K562 (cell line): ENCODE data around the gene MGAT5. TPM values are rescaled to one million over a fixed set of nuclear protein-coding genes. Genes with fewer than 3 reads are reported as not detected.

ENCODE experiments used
- ATAC-seq: fragments of 200-7000 bp; cut with Tn5 transposase; 3 replicates; pipeline ENCODE4 v1.9.1; 2020; ENCODE audit warnings: moderate library complexity
- BruUV-seq: library from RNA; stranded (reverse); fragments of 400-500 nt; replicated peaks from 2 replicates; lab custom pipeline; 2021; lab: Mats Ljungman, UMichigan
- CTCF ChIA-PET: fragments of 300-600 bp; formaldehyde crosslinking; extraction: SDS; loops from one replicate; lab custom pipeline; 2021; ENCODE audit warnings: low intra/inter-chr PET ratio; lab: Yijun Ruan, JAX
- POLR2A ChIA-PET: fragments of 300-600, 350-650 bp; sonication (Branson Sonifier 250); formaldehyde crosslinking; extraction: SDS; loops from one replicate; lab custom pipeline; 2021; ENCODE audit warnings: antibody characterized with exemption, inconsistent platforms; lab: Yijun Ruan, JAX
- DNase-seq, 4 experiments: peaks; one replicate each; pipeline versions ENCODE4 v3.0.0 to v3.0.0-alpha.2; 2011 to 2018; ENCODE audit warnings: low spot score in 3 of 4, mixed read lengths in 3 of 4; ENCODE audit errors: extremely low read depth in 1 of 4
- FAIRE-seq: peaks from 2 replicates; lab custom pipeline; 2011; peaks lifted over from hg19 to GRCh38; lab: Jason Lieb, UNC
- H2AFZ ChIP-seq: 2 replicates; pipeline ENCODE4 v1.6.0; 2011; ENCODE audit warnings: low read depth, low read length, control low read depth, inconsistent platforms
- H3K27ac ChIP-seq: fragments of 200-600 bp; 3 replicates; pipeline ENCODE4 v1.8.0; 2011; ENCODE audit warnings: low read depth, mild to moderate bottlenecking, control low read depth, inconsistent platforms, low read length, moderate library complexity, mixed read lengths; ENCODE audit errors: extremely low read depth
- H3K27me3 ChIP-seq, 2 experiments: fragments of 300-600 bp in 1 of 2; 2 replicates in 1 of 2; 3 replicates in 1 of 2; pipeline versions ENCODE4 v1.6.0 to v1.8.0; 2011; ENCODE audit warnings: inconsistent platforms in 2 of 2, low read length in 2 of 2, mild to moderate bottlenecking in 1 of 2, mixed read lengths in 1 of 2, moderate library complexity in 1 of 2; ENCODE audit not compliant: control insufficient read depth in 2 of 2, insufficient read depth in 2 of 2
- H3K36me3 ChIP-seq: fragments of 300-600 bp; 3 replicates; pipeline ENCODE4 v1.8.0; 2011; ENCODE audit warnings: mild to moderate bottlenecking, low read length, inconsistent platforms; ENCODE audit not compliant: control insufficient read depth, insufficient read depth
- H3K4me1 ChIP-seq, 2 experiments: fragments of 200-600 bp in 1 of 2; replicated peaks in 1 of 2; 2 replicates in 1 of 2; 3 replicates in 1 of 2; pipeline versions ENCODE4 v1.5.1 to v1.8.0; 2011; ENCODE audit warnings: inconsistent platforms in 2 of 2, low read length in 2 of 2, mild to moderate bottlenecking in 1 of 2, mixed read lengths in 1 of 2, moderate library complexity in 1 of 2; ENCODE audit not compliant: control insufficient read depth in 2 of 2, insufficient read depth in 2 of 2
- H3K4me2 ChIP-seq: 2 replicates; pipeline ENCODE4 v1.6.1; 2011; ENCODE audit warnings: low read length, control low read depth, inconsistent platforms, mixed read lengths; ENCODE audit not compliant: insufficient read depth
- H3K4me3 ChIP-seq: fragments of 200-600 bp; sonication (generic), shearing (Covaris generic); 2 replicates; pipeline ENCODE4 v1.5.1; 2016; ENCODE audit warnings: control low read depth, inconsistent platforms
- H3K79me2 ChIP-seq: fragments of 200-600 bp; 3 replicates; pipeline ENCODE4 v1.8.0; 2011; ENCODE audit warnings: low read length, inconsistent platforms; ENCODE audit not compliant: control insufficient read depth, insufficient read depth
- H3K9ac ChIP-seq, 2 experiments: 2 replicates each; pipeline versions ENCODE4 v1.6.0 to v1.6.1; 2011; ENCODE audit warnings: low read depth in 2 of 2, low read length in 2 of 2, control low read depth in 1 of 2, inconsistent platforms in 1 of 2, mild to moderate bottlenecking in 1 of 2, mixed read lengths in 1 of 2; ENCODE audit not compliant: insufficient read depth in 1 of 2
- H3K9me1 ChIP-seq: one replicate; pipeline ENCODE4 v1.6.0; 2011; ENCODE audit warnings: inconsistent platforms, mild to moderate bottlenecking, low read length, moderate library complexity; ENCODE audit not compliant: control insufficient read depth, insufficient read depth
- H3K9me3 ChIP-seq: replicated peaks from 2 replicates; pipeline ENCODE4 v1.5.1; 2011; ENCODE audit warnings: low read depth, low read length, inconsistent platforms; ENCODE audit not compliant: control insufficient read depth, insufficient read depth
- H4K20me1 ChIP-seq: replicated peaks from 2 replicates; pipeline ENCODE4 v1.6.1; 2011; ENCODE audit warnings: low read length, inconsistent platforms, mixed read lengths; ENCODE audit not compliant: control insufficient read depth, insufficient read depth
- EP300 ChIP-seq: IDR thresholded peaks from 2 replicates; pipeline ENCODE4 v1.6.1; 2012; ENCODE audit warnings: low read length, improper control_type of control experiment
- ETV1 ChIP-seq: fragments of 450-650 bp; conservative IDR thresholded peaks from 2 replicates; pipeline ENCODE4 v1.6.1; 2016; ENCODE audit warnings: missing genetic modification characterization, control low read depth, low read depth, missing compliant biosample characterization
- HEY1 ChIP-seq: fragments of 250-450 bp; sonication (Bioruptor Pico); IDR thresholded peaks from 2 replicates; pipeline ENCODE4 v1.5.0; 2020; ENCODE audit warnings: mild to moderate bottlenecking, moderate library complexity, borderline replicate concordance
- HNRNPK ChIP-seq: fragments of 200-400 bp; formaldehyde crosslinking; IDR thresholded peaks from one replicate; pipeline ENCODE4 v1.6.1; 2018; ENCODE audit warnings: mild to moderate bottlenecking, low read depth, low read length; ENCODE audit not compliant: poor library complexity, severe bottlenecking
- IFI16 ChIP-seq: fragments of 250-450 bp; sonication (Bioruptor Pico); IDR thresholded peaks from 2 replicates; pipeline ENCODE4 v2.1.2; 2022; ENCODE audit warnings: mild to moderate bottlenecking, inconsistent platforms
- ILK ChIP-seq: fragments of 450-650 bp; IDR thresholded peaks from 2 replicates; pipeline ENCODE4 v1.6.1; 2016; ENCODE audit warnings: missing genetic modification characterization, low read depth, mild to moderate bottlenecking, missing compliant biosample characterization, moderate library complexity, borderline replicate concordance
- SREBF2 ChIP-seq: sonication (generic); formaldehyde crosslinking; IDR thresholded peaks from 2 replicates; pipeline ENCODE4 v1.4.0; 2020; ENCODE audit warnings: mild to moderate bottlenecking, missing genetic modification reagents
- WGBS: fragments of 100-300 bp; shearing (Covaris generic); methylation state at CpG from one replicate; pipeline ENCODE4 v1.1.6; 2016; ENCODE audit warnings: low coverage, mixed read lengths; ENCODE audit not compliant: insufficient coverage; ENCODE audit errors: missing lambda C conversion rate; 5-methylcytosine and 5-hydroxymethylcytosine counted together
- in situ Hi-C: fragments of 300-500 bp; cut with MboI; formaldehyde crosslinking; loops from 4 replicates; pipeline ENCODE4 v1.15.0; 2018; ENCODE audit warnings: inconsistent platforms, mixed read lengths
- intact Hi-C: fragments of 100-400 bp; cut with micrococcal nuclease; formaldehyde crosslinking; loops from 2 replicates; pipeline ENCODE4 v1.14.2; 2022
- polyA plus RNA-seq, 8 experiments: library from polyadenylated mRNA; depleted of rRNA in 4 of 8; stranded (reverse) in 5 of 8; unstranded in 3 of 8; fragments of >200 nt; fragmentation: Nextera tagmentation in 2 of 8; fragmentation: Illumina TruSeq in 1 of 8; extraction: Ambion mirVana in 2 of 8; extraction: Trizol in 1 of 8; gene quantifications; 2 replicates each; pipeline versions ENCODE4 v1.2.1 to v1.2.3, GENCODE V29; 2011 to 2014; ENCODE audit warnings: inconsistent platforms in 1 of 8, missing spikeins in 1 of 8
- total RNA-seq, 7 experiments: library from RNA; depleted of rRNA in 6 of 7; stranded (reverse); fragments of >200 nt in 6 of 7; fragmentation: Illumina TruSeq in 2 of 7; extraction: Trizol in 2 of 7; gene quantifications; 2 replicates each; pipeline versions ENCODE4 v1.2.1 to v1.2.3, GENCODE V29; 2011 to 2021; ENCODE audit warnings: low replicate concordance in 1 of 7
- TF ChIP-seq, protein P1 (sequence below), 2 experiments: fragments of 450-650 bp in 1 of 2; sonication (generic) in 1 of 2; formaldehyde crosslinking in 1 of 2; IDR thresholded peaks in 1 of 2; conservative IDR thresholded peaks in 1 of 2; 2 replicates each; pipeline versions ENCODE4 v1.6.1 to v1.8.1; 2016 to 2023; ENCODE audit warnings: mild to moderate bottlenecking in 2 of 2, moderate library complexity in 2 of 2, inconsistent platforms in 1 of 2, missing genetic modification reagents in 1 of 2

Gene MGAT5
- total and polyA plus RNA-seq, 9 of the 15 experiments (the other 6 are each of a cell fraction or from before 2014, with no cell fraction given), result 1.6 to 18.6 (median 11.1) TPM

DNA sequence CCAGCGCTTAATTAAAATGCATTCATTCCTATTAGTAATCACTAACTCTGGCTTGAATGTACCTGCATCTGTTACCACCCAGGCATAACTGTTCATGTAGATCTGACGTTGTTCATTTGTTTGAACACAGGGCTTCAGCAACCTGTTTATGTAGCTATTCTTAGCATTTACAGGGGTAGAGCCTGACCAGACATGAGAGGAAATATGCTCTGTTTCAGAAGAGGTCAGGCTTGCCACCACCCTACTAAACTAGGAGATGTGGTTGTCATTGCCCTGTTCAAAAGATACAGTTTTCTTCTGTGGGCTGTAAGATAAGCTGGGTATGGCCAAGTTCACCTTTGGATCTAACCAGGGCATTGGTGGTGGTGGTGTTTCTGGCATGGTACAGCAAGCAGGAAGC is 8.8 kb downstream of the MGAT5 start:
- intact Hi-C loops, result no loop called here
- no peak for ATAC-seq
- Histone ChIP-seq H3K4me1 (no peaks in the 10 kb centered on the region), H2AFZ (no peak overlapping the region), H3K27me3 (no peaks in the 10 kb centered on the region), H3K4me3 (no peak overlapping the region), H3K27ac (no peak overlapping the region), H3K9me1 (no peaks in the 10 kb centered on the region), H3K4me2 (no peak overlapping the region), H4K20me1 (no peaks in the 10 kb centered on the region; the same call in 1 of the 2 replicates), H3K9ac (no peak overlapping the region), H3K9me3 (no peaks in the 10 kb centered on the region), H3K79me2 (no peaks in the 10 kb centered on the region), H3K36me3 (no peaks in the 10 kb centered on the region)
- CTCF ChIA-PET, result interaction anchor here (0.5 kb wide), 1 partner anchor 1575 kb away, joined by 3 read pairs; the partner anchor contains the start of gene LCT
- in situ Hi-C loops, result no loop called here
- no peak for DNase-seq
- POLR2A ChIA-PET, result no interaction called here
- FAIRE-seq, result no peak
- BruUV-seq, result no TSS peak
- 92% methylated on average over 2 of the region's 2 CpGs for WGBS
- TF ChIP-seq ILK (tag), result no peak
- no peak for TF ChIP-seq EP300
- TF ChIP-seq, protein P1, sequence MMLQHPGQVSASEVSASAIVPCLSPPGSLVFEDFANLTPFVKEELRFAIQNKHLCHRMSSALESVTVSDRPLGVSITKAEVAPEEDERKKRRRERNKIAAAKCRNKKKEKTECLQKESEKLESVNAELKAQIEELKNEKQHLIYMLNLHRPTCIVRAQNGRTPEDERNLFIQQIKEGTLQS (IDR thresholded peaks at IDR 0.05), result no peak
- TF ChIP-seq, protein P1 (CRISPR knock-in tag; conservative IDR thresholded peaks at IDR 0.05), result no peak
- TF ChIP-seq ETV1 (tag), result no peak
- no peak for TF ChIP-seq IFI16 (CRISPR knock-in tag)
- TF ChIP-seq HNRNPK, result no peak
- TF ChIP-seq HEY1, result no peak
- TF ChIP-seq SREBF2 (CRISPR knock-in tag), result no peak
